NCI-H1694 treated with DMSO at 0.1 percent for 48 hours (cell line): ENCODE data around the gene PNO1.
A peak's percentile ranks its signal among the peaks of the same experiment; 100 is the strongest.
"Not testable (repeated sequence)": the region's sequence is repeated elsewhere in the genome, so short reads cannot be mapped to it uniquely, and the experiment has no call there.

Source experiments
- DNase-seq: peaks from one replicate; lab custom pipeline; 2025; lab: John Stamatoyannopoulos, UW

Gene PNO1

DNA sequence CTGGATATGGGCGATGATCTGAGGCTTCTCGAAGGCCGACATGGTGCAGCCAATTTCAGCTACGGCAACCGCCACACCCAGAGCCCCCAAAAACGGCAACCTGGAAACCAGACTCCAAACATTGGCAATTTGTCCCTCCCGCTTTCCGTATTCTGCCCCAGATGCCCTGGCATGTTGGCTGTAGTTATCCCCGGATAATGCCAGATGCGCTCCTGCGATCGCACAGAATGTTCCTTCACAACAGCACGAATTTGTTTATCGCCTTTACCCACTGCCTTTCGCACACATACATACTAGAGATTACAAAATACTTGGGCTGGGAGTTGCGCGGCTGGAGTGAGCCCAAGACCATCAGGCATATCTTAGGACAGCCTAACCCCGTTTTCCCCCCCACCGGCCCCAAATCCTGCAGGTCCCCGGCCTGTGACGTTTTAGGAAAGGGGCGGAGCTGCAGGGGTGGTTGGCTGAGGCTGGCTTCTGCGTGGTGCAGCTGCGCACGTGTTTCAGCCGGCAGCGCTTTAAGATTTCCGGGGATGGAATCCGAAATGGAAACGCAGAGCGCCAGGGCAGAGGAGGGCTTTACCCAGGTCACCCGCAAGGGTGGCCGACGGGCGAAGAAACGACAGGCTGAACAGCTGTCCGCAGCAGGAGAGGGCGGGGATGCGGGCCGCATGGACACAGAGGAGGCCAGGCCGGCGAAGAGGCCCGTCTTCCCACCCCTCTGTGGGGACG is at the start of gene PNO1:
PNO1 (plus strand) TSS at position 487 of the 732 bp plus-strand sequence; CDS start at position 534, 47 bp downstream.
- DNase-seq, result peak; percentile 98

DNA sequence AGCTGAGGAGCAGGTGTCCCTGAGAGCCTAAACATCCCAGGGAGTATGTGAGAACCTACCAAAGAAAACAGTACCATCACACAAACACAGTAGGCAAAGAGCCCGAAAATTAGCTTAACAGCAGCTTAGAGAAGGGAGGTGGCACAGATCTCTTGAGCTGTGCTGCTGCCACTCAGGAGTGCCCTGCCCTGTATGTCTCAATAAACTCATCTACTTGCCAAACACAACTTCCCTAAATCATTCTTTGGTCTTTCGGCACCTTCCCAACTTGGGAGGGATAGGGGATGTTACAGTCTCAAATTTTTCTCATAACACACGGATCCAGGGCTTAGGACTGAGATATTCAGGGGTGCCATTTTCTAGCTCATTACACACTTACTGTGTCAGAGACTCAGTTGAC is 49.6 kb upstream of the PNO1 start:
- DNase-seq, result no peak

DNA sequence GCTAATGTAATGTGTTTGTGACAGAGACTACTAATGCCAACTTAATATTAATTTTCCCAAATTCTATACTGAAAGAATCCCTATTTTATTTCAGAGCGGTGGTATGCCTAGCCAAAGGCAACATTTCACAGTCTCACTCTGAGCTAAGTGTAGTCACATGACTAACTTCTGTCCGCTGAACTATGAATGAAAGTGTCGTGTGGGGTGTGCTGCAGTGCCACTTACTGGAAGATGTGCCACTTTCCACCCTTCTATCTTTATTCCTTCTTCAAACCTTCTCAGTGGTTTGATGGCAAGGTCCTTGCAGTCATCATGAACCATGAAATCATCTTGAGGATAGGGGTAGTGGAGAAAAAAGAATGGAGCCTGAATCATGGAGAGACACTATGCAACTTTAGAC is 47.6 kb upstream of the PNO1 start:
- DNase-seq, result no peak

DNA sequence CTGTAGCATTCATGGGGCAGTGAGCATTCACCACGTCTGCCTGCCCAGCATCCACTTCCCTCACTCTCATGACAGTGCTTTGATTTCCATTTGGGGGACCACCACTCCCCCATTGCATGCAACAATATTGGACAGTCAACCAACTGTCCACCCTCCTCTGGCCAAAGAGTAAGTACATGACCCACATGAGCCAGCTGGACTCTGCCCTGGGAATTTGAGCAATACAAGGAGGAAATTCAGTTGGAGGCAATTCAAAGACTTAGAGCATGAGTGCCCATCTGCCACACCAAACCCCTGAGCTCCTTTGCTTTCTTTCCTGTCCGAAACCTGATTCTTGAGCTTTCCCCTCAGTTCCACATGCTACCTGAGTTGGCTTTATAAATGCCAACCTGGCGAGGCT is 41.7 kb upstream of the PNO1 start:
- DNase-seq, result no peak

DNA sequence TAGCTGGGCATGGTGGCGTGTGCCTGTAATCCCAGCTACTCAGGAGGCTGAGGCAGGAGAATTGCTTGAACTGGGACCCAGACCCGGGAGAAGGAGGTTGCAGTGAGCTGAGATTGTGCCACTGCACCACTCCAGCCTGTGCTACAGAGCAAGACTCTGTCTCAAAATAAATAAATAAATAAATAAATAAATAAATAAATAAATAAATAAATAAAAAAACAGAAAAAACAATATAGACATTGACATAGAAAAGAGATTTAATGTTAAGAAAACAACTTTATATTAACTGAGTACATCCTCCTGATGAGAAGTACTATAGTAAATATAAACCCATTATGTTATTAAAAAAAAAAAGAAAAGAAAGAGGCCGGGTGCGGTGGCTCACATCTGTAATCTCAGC is 39.8 kb upstream of the PNO1 start:
- DNase-seq, result not testable (repeated sequence)

DNA sequence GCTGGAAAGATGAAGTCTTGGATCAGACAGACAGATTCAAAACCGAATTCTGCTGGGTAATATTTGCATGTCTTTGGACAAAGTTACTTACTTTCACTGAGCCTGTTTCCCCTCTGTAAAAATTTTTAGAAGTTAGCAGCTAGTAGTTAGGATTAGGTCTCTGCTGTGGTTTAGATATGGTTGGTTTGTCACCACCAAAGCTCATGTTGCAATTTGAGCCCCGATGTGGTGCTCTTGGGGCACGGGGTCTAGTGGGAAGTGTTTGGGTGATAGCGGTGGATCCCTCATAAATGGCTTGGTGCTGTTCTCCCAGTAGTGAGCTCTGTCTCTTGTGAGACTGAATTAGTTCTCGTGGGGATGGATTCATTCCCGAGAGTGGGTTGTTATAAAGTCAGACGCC is 38.9 kb upstream of the PNO1 start:
- DNase-seq, result no peak

DNA sequence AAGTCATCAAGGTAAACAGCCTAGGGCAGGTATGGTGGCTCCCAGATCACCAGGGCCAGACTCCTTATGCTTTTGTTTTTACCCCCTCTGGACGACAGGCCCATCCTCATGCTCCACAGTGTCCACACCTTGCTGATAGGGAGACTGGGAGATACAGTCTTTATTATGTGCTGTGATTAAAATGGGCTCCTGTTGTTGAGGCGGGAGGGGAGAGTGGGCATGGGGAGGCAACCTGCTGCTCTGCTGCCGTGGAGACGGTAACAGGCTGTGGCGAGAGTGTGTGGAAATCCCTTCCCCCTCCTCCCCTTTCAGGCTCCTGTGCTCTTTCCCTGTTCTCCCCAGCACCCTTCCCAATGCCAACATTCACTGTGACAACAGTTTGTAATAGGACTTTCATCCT is 38.2 kb upstream of the PNO1 start:
- no peak for DNase-seq

DNA sequence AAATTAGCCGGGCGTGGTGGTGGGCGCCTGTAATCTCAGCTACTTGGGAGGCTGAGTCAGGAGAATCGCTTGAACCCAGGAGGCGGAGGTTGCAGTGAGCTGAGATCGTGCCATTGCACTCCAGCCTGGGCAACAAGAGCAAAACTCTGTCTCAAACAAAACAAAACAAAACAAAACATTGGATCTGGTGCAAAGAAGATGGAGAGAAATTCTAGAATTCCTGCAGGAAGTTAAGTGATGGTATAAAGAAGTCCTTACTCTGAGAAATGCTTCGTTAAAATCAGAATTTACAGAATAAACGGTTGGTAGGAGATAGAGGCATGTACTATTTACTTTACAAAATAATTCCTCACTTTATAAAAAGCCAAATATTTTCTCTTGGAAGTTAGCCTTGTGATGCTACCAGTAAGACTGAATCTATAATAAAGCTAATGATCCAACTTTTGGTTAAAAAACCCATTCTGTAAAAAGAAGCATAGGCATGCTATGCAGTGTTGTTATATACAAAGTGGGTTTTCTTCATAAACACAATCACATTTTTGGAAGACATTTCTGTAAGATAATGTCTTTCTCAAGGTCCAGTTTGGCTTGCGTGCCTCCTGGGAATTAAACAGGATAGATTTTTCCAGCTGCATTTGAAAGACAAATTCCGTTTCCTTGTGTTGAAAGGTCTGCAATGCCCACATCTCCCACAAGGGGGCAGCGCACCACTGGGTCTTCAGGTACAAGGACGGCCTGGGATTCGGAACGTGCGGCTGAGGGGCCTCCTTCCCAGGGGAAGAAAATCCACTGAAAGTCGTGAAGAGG is 35.6 kb upstream of the PNO1 start:
- DNase-seq, result peak; percentile 68

DNA sequence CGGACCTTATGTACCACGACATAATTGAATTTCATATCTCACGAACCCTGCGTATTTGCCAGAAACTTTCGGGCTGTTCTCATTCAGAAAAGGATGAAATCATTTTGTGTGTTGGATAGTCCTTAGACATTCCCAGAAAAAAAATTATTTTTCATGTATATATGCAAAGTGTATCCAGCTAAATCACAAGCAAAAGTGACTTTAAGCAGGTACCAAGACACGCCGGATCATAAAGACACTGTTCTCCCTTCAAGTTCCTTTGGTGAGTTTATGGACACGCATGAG is 35.1 kb upstream of the PNO1 start:
- no peak for DNase-seq

DNA sequence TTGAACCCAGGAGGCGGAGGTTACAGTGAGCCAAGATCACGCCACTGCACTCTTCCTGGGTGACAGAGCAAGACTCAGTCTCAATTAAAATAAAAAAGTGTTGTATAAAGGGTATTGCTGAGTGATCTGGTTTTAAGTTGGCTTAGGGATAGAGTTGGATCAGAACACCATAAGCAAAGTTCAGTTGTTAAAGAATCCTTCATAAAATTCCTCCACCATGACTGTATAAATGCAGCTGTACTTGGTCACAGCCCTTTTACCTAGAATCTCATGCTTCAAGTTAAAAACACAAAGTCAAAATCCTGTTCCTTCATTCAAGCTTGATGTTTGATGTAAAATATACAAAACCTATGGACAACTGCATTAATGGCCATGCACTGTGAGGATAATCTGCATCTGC is 33.4 kb upstream of the PNO1 start:
- no peak for DNase-seq

DNA sequence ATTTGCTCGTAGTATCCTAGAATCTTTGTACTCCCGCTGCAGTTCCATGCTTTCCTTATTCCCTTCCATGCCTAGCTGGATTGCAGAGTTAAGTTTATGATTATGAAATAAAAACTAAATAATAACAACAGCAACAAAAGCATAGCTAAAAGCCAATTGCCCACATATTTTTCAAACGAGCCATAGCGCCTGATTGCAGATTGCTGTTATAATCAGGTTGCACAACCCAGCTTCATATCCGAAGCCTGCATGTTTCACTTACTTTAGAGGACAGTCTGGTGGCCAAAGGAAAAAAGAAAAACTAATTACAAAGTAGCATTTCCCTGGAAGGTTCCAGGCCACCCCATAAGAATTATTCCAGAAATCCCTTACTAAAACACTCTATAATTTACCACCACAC is 31.9 kb upstream of the PNO1 start:
- DNase-seq, result no peak

DNA sequence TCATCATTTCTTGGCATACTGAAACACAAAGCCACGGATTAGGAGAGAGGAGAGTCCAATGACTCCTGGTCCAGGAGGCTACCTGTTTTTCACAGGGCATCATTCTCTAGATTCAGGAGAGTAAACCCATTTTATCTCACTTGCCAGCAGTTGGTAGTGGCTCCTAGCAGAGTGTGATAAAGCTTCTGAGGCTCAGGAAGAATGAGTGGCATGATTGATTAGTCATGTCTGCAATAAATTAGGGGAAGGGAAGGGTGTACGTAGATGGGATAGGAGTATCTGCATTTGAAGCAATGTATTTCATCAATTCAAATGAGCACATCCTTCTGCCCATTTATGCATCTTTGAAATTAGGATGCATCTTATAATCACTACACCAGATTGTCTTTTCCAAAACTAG is 31.1 kb upstream of the PNO1 start:
- DNase-seq, result no peak

DNA sequence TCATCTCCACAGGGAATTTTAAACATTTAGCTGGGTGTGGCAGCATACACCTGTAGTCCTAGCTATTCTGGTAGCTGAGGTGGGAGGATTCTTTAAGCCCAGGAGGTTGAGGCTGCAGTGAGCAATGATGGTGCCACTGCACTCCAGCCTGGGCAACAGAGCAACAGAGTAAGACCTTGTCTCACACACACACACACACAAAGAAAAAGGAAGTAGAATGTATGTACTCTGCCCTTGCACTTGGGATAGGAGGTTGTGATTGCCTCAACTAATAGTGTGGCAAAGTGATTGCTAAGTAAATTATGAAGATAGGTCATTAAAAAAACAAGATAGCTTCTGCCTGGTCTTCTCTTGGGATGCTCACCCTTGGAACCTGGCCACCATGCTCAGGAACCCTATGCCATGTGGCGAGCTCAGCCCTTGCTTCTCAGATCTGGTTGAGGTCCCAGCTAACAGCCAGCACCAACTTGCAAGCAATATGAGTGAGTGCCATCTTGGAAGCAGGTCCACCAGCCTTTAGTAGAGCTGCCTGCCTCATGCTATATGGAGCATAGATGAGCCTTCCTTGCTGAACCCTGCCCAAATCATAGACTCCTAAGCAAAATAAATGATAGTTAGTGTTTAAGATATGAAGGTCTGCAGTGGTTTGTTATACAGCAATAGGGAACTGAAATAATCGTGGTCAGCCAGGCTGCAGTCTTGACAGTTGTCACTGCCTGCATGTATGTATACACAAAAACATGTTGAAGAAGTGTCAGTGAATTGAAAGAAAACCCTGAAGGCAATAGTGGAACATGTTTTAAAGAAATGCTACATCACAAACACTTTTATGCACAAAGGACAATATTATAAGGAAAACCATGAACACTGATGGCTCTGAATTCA is 30.1 kb upstream of the PNO1 start:
- DNase-seq, result no peak

DNA sequence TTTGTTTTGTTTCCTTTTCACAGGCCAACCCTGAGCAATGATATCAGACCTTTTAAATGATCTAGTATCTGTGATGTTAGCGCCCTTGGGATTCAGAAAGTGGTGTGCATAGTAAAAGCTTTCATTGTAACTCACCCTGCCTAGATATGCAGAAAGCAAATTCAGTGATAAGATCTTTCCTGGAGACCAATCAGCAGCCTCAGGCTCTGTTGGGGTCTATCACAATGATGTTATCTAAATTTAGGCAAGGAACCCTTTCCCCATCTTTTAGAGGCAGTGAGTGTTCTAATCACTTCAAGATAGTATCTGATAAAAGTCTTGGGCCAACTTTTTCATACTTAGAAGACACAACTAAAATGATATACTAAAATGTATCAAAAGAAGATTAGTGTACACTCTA is 23.6 kb upstream of the PNO1 start:
- DNase-seq, result no peak

DNA sequence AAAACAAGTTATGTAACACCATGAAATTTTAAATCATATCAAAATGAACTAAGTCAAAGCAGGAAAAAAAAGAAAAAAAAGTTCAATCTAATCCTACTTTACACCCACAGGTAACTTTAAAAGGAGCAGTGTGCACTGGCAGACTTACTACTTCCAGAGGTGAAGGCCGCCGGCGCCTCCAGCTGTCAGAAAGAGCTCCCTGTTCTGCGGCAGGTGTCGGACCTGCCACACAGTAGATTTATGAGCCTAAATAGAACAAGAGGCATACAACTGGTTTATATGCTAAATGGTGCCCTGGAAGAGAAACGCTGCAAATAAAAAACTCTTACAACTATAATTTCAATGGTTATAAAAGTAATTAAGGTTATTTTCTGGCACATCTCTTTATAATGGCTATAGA is 23.1 kb upstream of the PNO1 start:
- no peak for DNase-seq

DNA sequence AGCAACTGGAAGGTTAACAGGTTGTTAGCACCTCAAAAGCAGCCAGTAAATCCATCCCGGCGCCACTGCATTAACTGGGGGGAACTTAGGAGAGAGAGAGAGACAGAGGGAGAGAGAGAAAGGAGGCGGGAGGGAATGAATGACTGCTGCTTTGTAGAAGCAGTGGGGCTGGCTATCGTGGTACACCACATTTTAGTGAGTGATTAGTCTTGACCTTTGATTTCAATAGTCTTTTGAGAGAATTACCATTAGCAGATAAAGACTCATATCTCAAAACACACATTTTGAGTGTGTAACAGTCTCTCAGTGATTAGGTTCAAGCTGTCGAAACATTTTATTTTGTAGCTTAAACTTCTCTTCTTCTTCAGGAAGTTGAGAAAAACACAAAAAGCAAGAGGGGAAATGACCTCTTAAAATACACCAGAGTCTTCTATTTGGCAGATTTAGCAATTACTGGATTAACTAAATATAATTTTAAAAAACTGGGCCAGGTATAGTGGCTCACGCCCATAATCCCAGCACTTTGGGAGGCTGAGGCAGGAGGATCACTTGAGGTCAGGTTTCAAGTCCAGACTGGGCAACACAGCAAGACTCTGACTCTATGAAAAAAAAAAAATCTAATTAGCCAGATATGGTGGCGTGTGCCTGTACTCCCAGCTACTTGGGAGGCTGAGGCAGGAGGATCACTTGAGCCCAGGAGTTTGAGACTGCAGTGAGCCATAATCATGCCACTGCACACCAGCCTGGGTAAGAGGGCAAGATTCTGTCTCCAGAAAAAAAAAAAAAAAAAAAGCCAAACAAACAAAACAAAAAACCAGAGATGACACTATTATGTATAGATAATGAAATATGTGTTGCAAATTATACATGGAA is 22.0 kb upstream of the PNO1 start:
- no peak for DNase-seq

DNA sequence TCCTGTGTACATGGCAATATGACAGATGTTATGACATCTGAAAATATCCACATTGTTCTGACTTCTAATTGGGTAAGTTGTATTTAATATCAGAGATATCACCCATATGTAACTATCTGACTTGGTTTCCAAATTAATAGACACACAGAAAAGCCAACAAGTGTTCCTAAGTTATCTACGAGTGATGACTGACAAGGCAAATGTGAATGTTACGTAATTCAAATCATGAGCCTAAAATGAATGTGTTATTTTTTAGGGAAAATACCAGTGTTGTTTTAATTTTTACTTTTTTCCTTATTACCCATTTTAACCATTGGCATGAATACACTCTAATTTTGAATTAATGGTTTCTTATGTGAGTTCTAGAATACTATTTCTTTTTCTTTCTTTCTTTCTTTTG is 15.8 kb upstream of the PNO1 start:
- DNase-seq, result no peak

DNA sequence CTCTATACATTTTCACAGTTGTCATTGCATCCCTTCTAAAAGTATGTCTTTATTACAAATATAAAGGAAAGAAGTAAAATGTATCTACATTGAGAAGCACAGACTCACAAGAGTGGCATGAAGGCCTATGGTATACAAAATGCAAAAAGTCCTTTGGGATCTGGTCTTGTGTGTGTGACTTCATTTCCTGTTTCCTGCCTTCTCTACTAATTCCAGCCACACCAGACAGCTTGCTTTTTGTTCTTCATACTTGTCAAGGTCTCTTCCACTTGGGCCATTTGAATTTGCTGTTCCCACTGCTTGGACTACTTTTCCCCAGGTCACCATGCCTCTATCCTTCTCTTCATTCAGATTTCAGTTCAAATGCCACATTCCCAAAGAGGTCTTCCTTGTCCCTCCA is 6.7 kb upstream of the PNO1 start:
- DNase-seq, result no peak

DNA sequence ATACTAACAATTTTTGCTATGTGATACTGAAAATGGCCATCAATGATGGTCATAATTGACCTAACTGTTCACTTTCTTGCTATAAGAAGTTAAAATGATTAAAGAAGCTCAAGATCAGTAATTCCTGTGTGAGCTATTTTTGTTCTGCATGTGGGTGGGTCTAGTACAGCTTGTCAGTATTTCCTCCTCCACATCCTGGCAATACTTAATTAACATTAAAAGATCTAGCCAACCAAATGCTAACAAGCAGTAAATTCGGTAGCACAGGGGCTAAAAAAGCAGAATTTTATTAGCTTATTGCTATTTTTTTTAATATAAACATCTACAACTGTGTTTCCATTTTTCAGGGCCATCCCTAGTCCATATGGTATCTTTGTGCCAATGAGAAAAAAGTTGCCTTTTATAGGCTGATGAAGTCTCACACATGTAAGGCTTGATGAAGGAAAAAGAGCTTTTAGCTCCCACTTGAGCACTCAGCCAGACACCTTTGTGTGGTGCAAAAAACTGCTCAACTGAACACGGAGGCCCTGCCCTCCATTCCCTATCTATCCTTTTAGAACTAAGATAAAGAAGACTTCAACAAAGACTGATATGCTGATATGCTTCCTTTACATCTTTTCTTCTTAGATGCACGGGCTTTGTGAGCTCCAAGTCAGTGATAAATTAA is 4.9 kb upstream of the PNO1 start:
- DNase-seq, result no peak

DNA sequence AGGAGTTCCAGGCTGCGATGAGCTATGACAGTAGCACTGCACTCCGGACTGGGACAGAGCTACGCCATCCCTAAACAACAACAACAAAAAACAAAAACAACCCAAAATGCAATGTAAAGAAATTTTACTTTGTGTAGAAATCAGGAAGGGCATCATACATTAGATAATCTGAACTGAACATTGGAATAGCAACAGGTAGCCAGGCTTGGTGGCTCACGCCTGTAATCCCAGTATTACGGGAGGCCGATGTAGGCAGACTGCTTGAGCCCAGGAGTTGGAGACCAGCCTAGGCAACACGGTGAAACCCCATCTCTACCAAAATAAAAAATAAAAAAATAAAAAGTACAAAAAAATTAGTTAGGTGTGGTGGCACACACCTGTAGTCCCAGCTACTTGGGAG is 2.1 kb upstream of the PNO1 start:
- DNase-seq, result no peak

DNA sequence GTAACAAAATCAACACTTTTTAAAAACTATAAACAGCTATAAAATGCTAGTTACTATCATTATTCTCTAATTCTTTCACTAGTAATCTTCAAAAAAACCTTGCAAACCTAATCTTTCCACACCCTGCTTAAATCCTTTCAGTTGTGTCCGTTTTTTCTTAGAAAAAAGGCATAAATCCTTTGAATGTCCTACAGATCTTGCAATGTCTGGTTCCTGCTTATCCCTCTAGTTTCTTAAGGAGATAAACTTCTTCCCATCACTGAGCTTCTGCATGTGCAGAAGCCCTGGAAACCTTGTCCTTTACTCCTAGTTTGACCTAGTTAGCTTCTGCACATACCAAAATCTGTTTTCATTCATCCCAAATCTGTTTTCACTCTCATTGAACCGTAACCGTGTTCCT is 1.3 kb upstream of the PNO1 start:
- no peak for DNase-seq
